Tibial artery (tissue), 4 donors: ENCODE results near the gene HHIPL1.

Experiments used
- DNase-seq, 2 donors: peaks; one replicate each; pipeline ENCODE4 v3.0.0-alpha.2; 2019
- H3K27ac ChIP-seq, 2 donors: fragments of 200-600 bp; sonication (generic) in 1 of 2; 1 replicate in 1 of 2; 2 replicates in 1 of 2; pipeline ENCODE4 v1.5.1; 2018 to 2019; ENCODE audit warnings: mild to moderate bottlenecking in 1 of 2
- H3K27me3 ChIP-seq, 2 donors: fragments of 200-600 bp; sonication (generic) in 1 of 2; one replicate each; pipeline versions ENCODE4 v1.5.1 to v1.6.0; 2016 to 2019
- H3K36me3 ChIP-seq, 3 donors: fragments of 200-600 bp; sonication (generic) in 2 of 3; one replicate each; pipeline ENCODE4 v1.5.1; 2016 to 2019; ENCODE audit warnings: mild to moderate bottlenecking in 2 of 3
- H3K4me1 ChIP-seq, 4 donors: fragments of 200-600 bp; sonication (generic) in 2 of 4; 1 replicate in 3 of 4; 2 replicates in 1 of 4; pipeline ENCODE4 v1.5.1; 2016 to 2019
- H3K4me3 ChIP-seq, 2 donors: fragments of 200-600 bp; sonication (generic) in 1 of 2; 1 replicate in 1 of 2; 2 replicates in 1 of 2; pipeline ENCODE4 v1.5.1; 2018 to 2019; ENCODE audit warnings: mild to moderate bottlenecking in 2 of 2
- H3K9me3 ChIP-seq, 3 donors: fragments of 200-600 bp; sonication (generic) in 1 of 3; one replicate each; pipeline ENCODE4 v1.5.1; 2016 to 2019
- intact Hi-C: fragments of 100-400 bp; cut with DNase I; formaldehyde crosslinking; loops from one replicate; pipeline ENCODE4 v1.15.0; 2023; ENCODE audit warnings: low total_unique reads
- TF ChIP-seq, protein P1 (sequence below), 2 experiments: fragments of 200-600 bp in 1 of 2; fragments of 450-650 bp in 1 of 2; IDR thresholded peaks; one replicate each; pipeline ENCODE4 v1.5.1; 2017 to 2019; ENCODE audit warnings: antibody characterized with exemption in 2 of 2, mild to moderate bottlenecking in 1 of 2, moderate library complexity in 1 of 2

HHIPL1 gene

DNA sequence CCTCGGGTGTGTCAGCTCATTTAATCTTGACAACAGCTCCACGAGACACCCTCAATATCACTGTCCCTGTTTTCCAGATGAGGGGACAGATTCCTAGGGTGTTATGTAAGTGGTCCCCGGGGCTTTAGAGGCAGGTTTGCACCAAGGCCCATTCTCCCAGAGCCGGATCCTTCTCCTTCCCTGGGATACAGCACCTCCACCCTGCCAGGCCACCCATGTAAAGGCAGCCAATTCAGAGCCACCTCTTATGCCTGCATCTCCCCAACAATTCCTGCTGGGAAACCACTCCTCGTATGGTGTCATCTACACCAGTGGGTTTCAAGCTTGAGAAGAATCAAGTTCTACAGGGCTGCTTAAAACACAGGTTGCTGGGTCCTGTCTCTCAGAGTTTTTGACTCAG lies 35.1 kb downstream of the HHIPL1 start:
- TF ChIP-seq, protein P1, sequence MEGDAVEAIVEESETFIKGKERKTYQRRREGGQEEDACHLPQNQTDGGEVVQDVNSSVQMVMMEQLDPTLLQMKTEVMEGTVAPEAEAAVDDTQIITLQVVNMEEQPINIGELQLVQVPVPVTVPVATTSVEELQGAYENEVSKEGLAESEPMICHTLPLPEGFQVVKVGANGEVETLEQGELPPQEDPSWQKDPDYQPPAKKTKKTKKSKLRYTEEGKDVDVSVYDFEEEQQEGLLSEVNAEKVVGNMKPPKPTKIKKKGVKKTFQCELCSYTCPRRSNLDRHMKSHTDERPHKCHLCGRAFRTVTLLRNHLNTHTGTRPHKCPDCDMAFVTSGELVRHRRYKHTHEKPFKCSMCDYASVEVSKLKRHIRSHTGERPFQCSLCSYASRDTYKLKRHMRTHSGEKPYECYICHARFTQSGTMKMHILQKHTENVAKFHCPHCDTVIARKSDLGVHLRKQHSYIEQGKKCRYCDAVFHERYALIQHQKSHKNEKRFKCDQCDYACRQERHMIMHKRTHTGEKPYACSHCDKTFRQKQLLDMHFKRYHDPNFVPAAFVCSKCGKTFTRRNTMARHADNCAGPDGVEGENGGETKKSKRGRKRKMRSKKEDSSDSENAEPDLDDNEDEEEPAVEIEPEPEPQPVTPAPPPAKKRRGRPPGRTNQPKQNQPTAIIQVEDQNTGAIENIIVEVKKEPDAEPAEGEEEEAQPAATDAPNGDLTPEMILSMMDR (IDR thresholded peaks at IDR 0.05): no peak
- H3K4me1 ChIP-seq: peaks cover 0 to 18% (median 12%) of the 10 kb centered on the region in 4 donors
- H3K36me3 ChIP-seq: no peaks in the 10 kb centered on the region
- peaks cover 0 to 13% (median 11%) of the 10 kb centered on the region in 3 donors for H3K9me3 ChIP-seq
- peak in 1 of 2 donors; percentile 50 for DNase-seq
- no peak overlapping the region for H3K27ac ChIP-seq
- intact Hi-C loops: loop anchor here (2.0 to 10.0 kb wide), 5 partner anchors 77 to 872 kb away; no protein-coding TSS in a partner anchor
- H3K27me3 ChIP-seq: peaks cover 0 to 20% of the 10 kb centered on the region in 2 donors
- no peak overlapping the region for H3K4me3 ChIP-seq

DNA sequence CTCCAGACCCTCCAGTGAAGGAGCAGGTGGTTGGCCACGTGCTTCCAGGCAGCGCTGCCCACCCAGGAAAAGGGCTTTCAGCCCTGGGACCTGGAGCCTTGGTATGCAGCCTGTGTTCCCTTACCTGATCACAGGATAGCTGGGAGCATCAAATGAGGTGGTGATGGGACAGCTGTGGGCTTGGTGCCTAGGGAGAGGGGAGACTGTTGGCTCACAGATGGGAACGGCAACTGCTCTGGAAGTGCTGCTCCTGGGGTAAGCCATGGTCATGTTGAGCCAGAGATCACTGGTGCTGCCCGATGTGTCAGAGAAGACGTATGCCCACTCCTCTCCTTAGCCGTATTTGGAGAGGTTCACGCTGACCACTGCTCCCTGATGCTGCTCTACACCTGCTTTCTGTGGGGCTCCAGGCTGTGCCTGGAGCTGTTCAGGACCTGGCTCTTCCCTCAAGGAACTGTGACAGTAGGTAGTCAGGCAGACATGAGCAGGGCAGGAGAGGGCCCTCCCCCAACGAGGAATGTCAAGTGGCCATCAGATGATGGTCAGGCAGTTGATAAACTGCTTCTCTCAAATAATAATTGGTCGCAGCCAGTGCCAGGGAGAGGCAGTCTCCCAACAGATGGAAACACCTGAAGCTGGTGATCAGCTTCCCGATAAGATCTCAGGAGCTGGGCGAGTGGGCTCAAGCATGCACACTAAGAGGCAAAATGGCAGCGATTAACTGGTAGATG lies 36.3 kb downstream of the HHIPL1 start:
- intact Hi-C loops: loop anchor here (2.0 to 10.0 kb wide), 5 partner anchors 78 to 871 kb away; no protein-coding TSS in a partner anchor
- TF ChIP-seq, protein P1 (IDR thresholded peaks at IDR 0.05): no peak

DNA sequence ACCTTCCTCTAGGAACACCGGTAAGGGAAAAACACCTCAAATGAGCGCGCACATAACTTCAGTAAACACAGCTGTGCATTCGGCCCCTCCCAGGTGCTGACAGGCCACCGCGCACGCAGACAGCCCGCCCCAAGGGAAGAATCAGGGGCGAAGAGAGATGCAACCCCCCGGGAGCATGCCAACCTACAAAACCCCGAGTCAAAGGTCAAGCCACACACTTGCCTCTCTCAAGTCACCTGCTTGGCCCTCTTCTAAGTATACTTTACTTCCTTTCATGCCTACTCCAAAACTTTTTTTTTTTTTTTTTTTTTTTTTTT lies 36.9 kb downstream of the HHIPL1 start:
- TF ChIP-seq, protein P1 (IDR thresholded peaks at IDR 0.05): no peak
- no peak overlapping the region for H3K4me3 ChIP-seq
- peaks cover 0 to 3% of the 10 kb centered on the region in 2 donors for H3K27me3 ChIP-seq
- no peaks in the 10 kb centered on the region for H3K36me3 ChIP-seq
- intact Hi-C loops: loop anchor here (2.0 to 10.0 kb wide), 5 partner anchors 79 to 871 kb away; no protein-coding TSS in a partner anchor
- H3K4me1 ChIP-seq: peaks cover 0 to 18% (median 12%) of the 10 kb centered on the region in 4 donors
- DNase-seq: no peak
- peaks cover 0 to 13% (median 11%) of the 10 kb centered on the region in 3 donors for H3K9me3 ChIP-seq
- no peak overlapping the region for H3K27ac ChIP-seq

More for the DNA sequence above, 36.3 kb downstream of the HHIPL1 start:
- H3K36me3 ChIP-seq: no peaks in the 10 kb centered on the region
- no peak overlapping the region for H3K27ac ChIP-seq
- H3K4me1 ChIP-seq: peaks cover 0 to 18% (median 12%) of the 10 kb centered on the region in 4 donors
- DNase-seq: peak in 1 of 2 donors; percentile 60
- peaks cover 0 to 9% of the 10 kb centered on the region in 2 donors for H3K27me3 ChIP-seq
- peaks cover 0 to 13% (median 11%) of the 10 kb centered on the region in 3 donors for H3K9me3 ChIP-seq
- no peak overlapping the region for H3K4me3 ChIP-seq

DNA sequence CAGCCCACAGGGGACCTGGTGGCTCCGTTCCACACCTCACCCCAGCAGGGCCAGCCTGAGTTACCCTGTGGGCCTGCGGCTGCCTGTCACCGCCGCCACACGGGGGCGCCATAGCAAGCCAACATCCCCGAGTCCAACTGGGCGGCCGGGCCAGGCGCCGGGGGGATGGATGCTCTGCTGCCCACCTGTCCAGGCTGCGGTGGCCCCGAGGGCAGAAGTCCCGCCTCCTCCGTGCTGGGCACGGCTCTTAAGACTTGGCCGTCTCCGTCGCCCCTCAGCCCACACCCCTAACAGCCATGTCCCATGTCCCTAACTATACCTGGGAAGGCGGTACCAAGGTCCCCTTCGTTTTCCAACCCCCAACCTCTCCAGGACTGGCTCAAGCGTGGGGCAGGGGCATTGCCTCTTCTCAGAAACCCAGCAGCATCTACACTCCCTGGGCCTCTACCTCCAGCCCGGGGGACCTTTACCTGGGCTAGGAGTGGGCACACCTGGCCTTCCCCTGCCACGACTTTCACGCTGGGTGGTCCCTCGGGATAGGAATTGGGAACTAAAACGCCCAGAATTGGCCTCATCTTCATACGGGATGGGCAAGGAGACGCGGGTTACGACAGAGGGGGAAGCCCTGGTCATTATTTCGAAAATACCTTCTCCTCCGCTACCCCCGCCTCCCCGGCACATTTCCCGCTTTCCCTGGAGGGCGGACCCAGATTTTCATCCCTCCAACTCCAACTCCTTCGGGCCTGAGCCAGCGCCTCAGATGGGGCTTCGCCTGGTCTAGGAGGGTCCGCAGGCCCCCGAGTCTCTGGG lies 38.1 kb downstream of the HHIPL1 start:
- Histone ChIP-seq H3K27ac (peak overlapping the region; percentile 90 to 94), H3K36me3 (no peaks in the 10 kb centered on the region), H3K4me1 (peaks cover 0 to 18% (median 12%) of the 10 kb centered on the region in 4 donors), H3K27me3 (no peaks in the 10 kb centered on the region), H3K4me3 (peak overlapping the region; percentile 84 to 91), H3K9me3 (peaks cover 0 to 6% (median 4%) of the 10 kb centered on the region in 3 donors)
- intact Hi-C loops: loop anchor here (5.0 to 10.0 kb wide), 4 partner anchors 102 to 869 kb away; no protein-coding TSS in a partner anchor
- TF ChIP-seq, protein P1 (IDR thresholded peaks at IDR 0.05): peak; percentile 81 to 90
- DNase-seq: peak; percentile 82 to 86

DNA sequence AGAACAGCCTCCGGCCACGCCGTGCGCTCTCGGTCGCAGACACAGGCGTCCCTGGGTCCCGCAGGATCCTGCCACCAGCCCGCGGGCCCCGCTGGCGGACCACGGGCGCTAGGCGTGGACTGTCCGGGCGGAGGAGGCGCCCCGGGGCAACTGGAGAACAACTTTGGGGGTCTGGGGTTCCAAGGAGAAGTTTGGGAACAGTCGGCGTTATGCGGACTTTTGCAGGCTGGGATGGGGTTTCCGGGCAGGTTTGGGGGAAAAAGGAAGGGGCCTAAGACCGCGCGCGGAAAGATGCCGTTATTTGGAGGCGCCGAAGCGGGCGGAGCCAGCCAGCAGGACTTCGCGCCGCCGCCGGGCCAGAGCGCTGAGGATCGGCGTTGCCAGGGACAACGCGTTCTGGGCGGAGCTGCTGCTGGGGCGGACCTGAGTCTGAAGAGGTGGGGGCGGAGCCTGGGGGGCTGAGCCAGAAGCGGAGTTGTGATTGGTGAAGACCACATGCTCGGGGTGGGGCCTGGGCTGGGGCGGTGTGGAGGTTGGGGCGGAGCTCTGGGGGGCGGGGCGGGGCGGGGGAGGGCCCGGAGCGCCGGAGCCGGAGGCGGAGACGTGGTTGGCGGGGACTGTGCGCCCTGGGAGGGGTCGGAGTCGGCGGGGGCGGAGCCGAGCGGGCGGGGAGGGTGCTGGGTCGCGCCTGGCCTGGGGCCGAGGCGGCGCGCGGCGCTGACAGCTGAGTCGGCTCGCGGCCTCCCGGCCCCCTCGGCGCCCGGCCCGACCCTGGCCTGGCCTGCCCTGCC lies 38.9 kb downstream of the HHIPL1 start, which contains the start of gene CYP46A1:
TSS of gene CYP46A1 (plus strand) at position 680 of the 791 bp plus-strand sequence. CDS start 120 bp downstream, outside the sequence.
- TF ChIP-seq, protein P1 (IDR thresholded peaks at IDR 0.05): peak in 1 of 2 experiments; percentile 12
- no peaks in the 10 kb centered on the region for H3K36me3 ChIP-seq
- DNase-seq: peak; percentile 100
- H3K27me3 ChIP-seq: peaks cover 0 to 4% of the 10 kb centered on the region in 2 donors
- intact Hi-C loops: loop anchor here (5.0 to 10.0 kb wide), 4 partner anchors 101 to 868 kb away; no protein-coding TSS in a partner anchor
- H3K9me3 ChIP-seq: no peaks in the 10 kb centered on the region
- H3K4me3 ChIP-seq: peak within 1 kb of the TSS; percentile 84 to 91
- peak within 1 kb of the TSS; percentile 90 to 94 for H3K27ac ChIP-seq
- peaks cover 0 to 18% (median 12%) of the 10 kb centered on the region in 4 donors for H3K4me1 ChIP-seq
